SK-N-SH (cell line): ENCODE measurements around the gene KCNE3.

Experiments used
- EP300 ChIP-seq, 2 experiments: IDR thresholded peaks; 2 replicates each; pipeline versions ENCODE4 v1.4.0 to v1.6.1; 2012; ENCODE audit warnings: borderline replicate concordance in 1 of 2, low read depth in 1 of 2, low read length in 1 of 2
- FOXJ3 ChIP-seq: sonication (generic); formaldehyde crosslinking; IDR thresholded peaks from 2 replicates; pipeline ENCODE4 v1.5.1; 2020; ENCODE audit warnings: mild to moderate bottlenecking, missing genetic modification reagents
- FOXM1 ChIP-seq: IDR thresholded peaks from 2 replicates; pipeline ENCODE4 v1.4.0; 2012; ENCODE audit warnings: low read depth, mild to moderate bottlenecking
- GABPA ChIP-seq: IDR thresholded peaks from 2 replicates; pipeline ENCODE4 v1.4.0; 2012; ENCODE audit warnings: low read depth, mild to moderate bottlenecking
- MXI1 ChIP-seq: IDR thresholded peaks from 2 replicates; pipeline ENCODE4 v1.6.1; 2012; ENCODE audit warnings: mild to moderate bottlenecking, low read depth, low read length, improper control_type of control experiment
- PBX3 ChIP-seq: IDR thresholded peaks from 2 replicates; pipeline ENCODE4; 2012
- REST ChIP-seq: IDR thresholded peaks from 2 replicates; pipeline ENCODE4 v1.6.1; 2012; ENCODE audit warnings: mild to moderate bottlenecking, low read depth, low read length, moderate library complexity
- RFX5 ChIP-seq: IDR thresholded peaks from 2 replicates; pipeline ENCODE4 v1.6.1; 2012; ENCODE audit warnings: mild to moderate bottlenecking, improper control_type of control experiment, low read length
- TEAD4 ChIP-seq: IDR thresholded peaks from 2 replicates; pipeline ENCODE4 v1.4.0; 2012; ENCODE audit warnings: mild to moderate bottlenecking, borderline replicate concordance; ENCODE audit not compliant: insufficient read depth
- YY1 ChIP-seq: IDR thresholded peaks from 2 replicates; pipeline ENCODE4 v1.4.0; 2012; ENCODE audit warnings: low read depth, mild to moderate bottlenecking
- ZBTB33 ChIP-seq: IDR thresholded peaks from 2 replicates; pipeline ENCODE4 v1.4.0; 2012; ENCODE audit warnings: low read depth, borderline replicate concordance
- TF ChIP-seq, protein P1 (sequence below): fragments of 200-600 bp; sonication (generic); IDR thresholded peaks from 2 replicates; pipeline ENCODE4 v1.6.1; 2017; ENCODE audit warnings: antibody characterized with exemption, mild to moderate bottlenecking, moderate library complexity
- TF ChIP-seq, protein P2 (sequence below): IDR thresholded peaks from 2 replicates; pipeline ENCODE4 v1.4.0; 2012; ENCODE audit warnings: low read depth

- TF ChIP-seq, protein P1, sequence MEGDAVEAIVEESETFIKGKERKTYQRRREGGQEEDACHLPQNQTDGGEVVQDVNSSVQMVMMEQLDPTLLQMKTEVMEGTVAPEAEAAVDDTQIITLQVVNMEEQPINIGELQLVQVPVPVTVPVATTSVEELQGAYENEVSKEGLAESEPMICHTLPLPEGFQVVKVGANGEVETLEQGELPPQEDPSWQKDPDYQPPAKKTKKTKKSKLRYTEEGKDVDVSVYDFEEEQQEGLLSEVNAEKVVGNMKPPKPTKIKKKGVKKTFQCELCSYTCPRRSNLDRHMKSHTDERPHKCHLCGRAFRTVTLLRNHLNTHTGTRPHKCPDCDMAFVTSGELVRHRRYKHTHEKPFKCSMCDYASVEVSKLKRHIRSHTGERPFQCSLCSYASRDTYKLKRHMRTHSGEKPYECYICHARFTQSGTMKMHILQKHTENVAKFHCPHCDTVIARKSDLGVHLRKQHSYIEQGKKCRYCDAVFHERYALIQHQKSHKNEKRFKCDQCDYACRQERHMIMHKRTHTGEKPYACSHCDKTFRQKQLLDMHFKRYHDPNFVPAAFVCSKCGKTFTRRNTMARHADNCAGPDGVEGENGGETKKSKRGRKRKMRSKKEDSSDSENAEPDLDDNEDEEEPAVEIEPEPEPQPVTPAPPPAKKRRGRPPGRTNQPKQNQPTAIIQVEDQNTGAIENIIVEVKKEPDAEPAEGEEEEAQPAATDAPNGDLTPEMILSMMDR, result no peak
- no peak for TF ChIP-seq EP300 (IDR thresholded peaks at IDR 0.05; ENCODE audit: borderline replicate concordance in 1 of 2, low read depth in 1 of 2, low read length in 1 of 2)
- no peak for TF ChIP-seq FOXJ3 (CRISPR knock-in tag)
- TF ChIP-seq, protein P2, sequence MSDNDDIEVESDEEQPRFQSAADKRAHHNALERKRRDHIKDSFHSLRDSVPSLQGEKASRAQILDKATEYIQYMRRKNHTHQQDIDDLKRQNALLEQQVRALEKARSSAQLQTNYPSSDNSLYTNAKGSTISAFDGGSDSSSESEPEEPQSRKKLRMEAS, result no peak
- no peak for TF ChIP-seq PBX3
- TF ChIP-seq GABPA, result no peak
- no peak for TF ChIP-seq TEAD4
- TF ChIP-seq MXI1, result no peak
- TF ChIP-seq ZBTB33, result no peak
- TF ChIP-seq FOXM1, result no peak
- TF ChIP-seq YY1, result no peak
- TF ChIP-seq REST, result no peak
- no peak for TF ChIP-seq RFX5
These were observed 4.7 kb downstream of the KCNE3 start for GRCh38 chr11:74462631-74463030.
